ENCODE data around the gene FAM83F. TPM values are rescaled to one million over a fixed set of nuclear protein-coding genes. Genes with fewer than 3 reads are reported as not detected.

Gene FAM83F
- total and polyA plus RNA-seq, 10 of the 15 experiments (the other 5 are each of a cell fraction or from before 2014, with no cell fraction given): 0.01 to 0.05 (median 0.01) TPM; not detected in 7

- TF ChIP-seq HSF1 (IDR thresholded peaks at IDR 0.05; ENCODE audit: low read depth, low read length) (no peak), HDGF (IDR thresholded peaks at IDR 0.05) (no peak), CHD1 (IDR thresholded peaks at IDR 0.05; ENCODE audit: low read depth, low read length) (no peak), E4F1 (IDR thresholded peaks at IDR 0.05; ENCODE audit: borderline replicate concordance, partially characterized antibody) (no peak), NKRF (conservative IDR thresholded peaks at IDR 0.05) (no peak)
Measured at GRCh38 chr22:40010746-40011145, 16.0 kb downstream of the FAM83F start (continued).

- H3K36me3 ChIP-seq (ENCODE audit: control insufficient read depth in 2 of 2, insufficient read depth in 2 of 2, low read length in 1 of 2): no peaks in the 10 kb centered on the region
- FAIRE-seq: no peak
- SMC1A ChIA-PET (ENCODE audit: uncharacterized antibody, unreplicated experiment): no interaction called here
- TF ChIP-seq EZH2 (IDR thresholded peaks at IDR 0.05; ENCODE audit: borderline replicate concordance, control insufficient read depth, low read depth, low read length) (no peak), CBX3 (IDR thresholded peaks at IDR 0.05; ENCODE audit: borderline replicate concordance, low read depth) (no peak), MTA3 (IDR thresholded peaks at IDR 0.05; ENCODE audit: borderline replicate concordance, low read length) (no peak), BHLHE40 (IDR thresholded peaks at IDR 0.05; ENCODE audit: borderline replicate concordance in 1 of 2, low read depth in 2 of 2, low read length in 1 of 2) (no peak), KDM1A (IDR thresholded peaks at IDR 0.05; ENCODE audit: borderline replicate concordance) (no peak), RELB (IDR thresholded peaks at IDR 0.05; ENCODE audit: low read depth) (no peak), RB1 (IDR thresholded peaks at IDR 0.05; ENCODE audit: borderline replicate concordance) (no peak), HSF1 (IDR thresholded peaks at IDR 0.05; ENCODE audit: low read depth, low read length) (no peak)
Measured at GRCh38 chr22:40014667-40015248, 20.0 kb downstream of the FAM83F start.

More at GRCh38 chr22:40014667-40015248, 20.0 kb downstream of the FAM83F start:
- Histone ChIP-seq H3K27ac (ENCODE audit: control insufficient read depth, insufficient read depth) (no peak overlapping the region), H3K79me2 (ENCODE audit: control insufficient read depth, insufficient read depth, low read length) (no peaks in the 10 kb centered on the region), H4K20me1 (ENCODE audit: control insufficient read depth, insufficient read depth) (no peaks in the 10 kb centered on the region), H3K4me2 (ENCODE audit: control insufficient read depth, insufficient read depth) (no peak overlapping the region), H3K9ac (ENCODE audit: control insufficient read depth, insufficient read depth, low read length) (no peak overlapping the region), H2AFZ (ENCODE audit: control insufficient read depth, low read depth, low read length) (no peak overlapping the region), H3K4me3 (no peak overlapping the region), H3K27me3 (replicated peaks in 1 of 2; ENCODE audit: control insufficient read depth in 2 of 2, insufficient read depth in 2 of 2, low read length in 1 of 2) (peaks cover 3 to 4% of the 10 kb centered on the region in 2 experiments; a peak in 3 of 4 replicates), H3K4me1 (ENCODE audit: control insufficient read depth, insufficient read depth, low read length) (no peaks in the 10 kb centered on the region), H3K9me3 (replicated peaks; ENCODE audit: control insufficient read depth, insufficient read depth, low read length) (no peaks in the 10 kb centered on the region)
- intact Hi-C loops (cut with micrococcal nuclease; ENCODE audit: unreplicated experiment): no loop called here
- WGBS (ENCODE audit: insufficient coverage, insufficient replicate concordance, low lambda C conversion rate, missing lambda C conversion rate): 57% methylated on average over 5 of the region's 5 CpGs
- DNase-seq (ENCODE audit: low read depth, low spot score) (no peak), ATAC-seq (no peak)
- no TSS peak for BruUV-seq (replicated peaks)
- ChIA-PET RAD21 (ENCODE audit: unreplicated experiment) (interaction anchor here (1.9 kb wide), 1 partner anchor 10 kb away, joined by 5 read pairs; no protein-coding TSS in a partner anchor), POLR2A (no interaction called here), CTCF (interaction anchor here (0.8 kb wide), 1 partner anchor 118 kb away, joined by 3 read pairs; no protein-coding TSS in a partner anchor)
- in situ Hi-C loops (cut with MboI): no loop called here

Measured in GM12878 (cell line).